Naive thymus-derived CD8-positive, alpha-beta T cell (primary cell): ENCODE results near the gene B4GALNT3. TPM values are rescaled to one million over a fixed set of nuclear protein-coding genes. Genes with fewer than 3 reads are reported as not detected.

Experiments
- ATAC-seq, 2 donors: fragments of 150-1000 bp; cut with Tn5 transposase in 1 of 2; sonication (Bioruptor Pico), chemical (Tn5 transposase) in 1 of 2; 1 replicate in 1 of 2; 2 replicates in 1 of 2; pipeline ENCODE4 v1.10.0; 2021; ENCODE audit warnings: mild to moderate bottlenecking in 2 of 2, moderate library complexity in 2 of 2
- POLR2A ChIA-PET: fragments of 350-600 bp; sonication (Branson Sonifier 250); formaldehyde crosslinking; loops from one replicate; lab custom pipeline; 2021; ENCODE audit warnings: antibody characterized with exemption; lab: Charles Lee
- DNase-seq, 10 donors: peaks; one replicate each; pipeline versions ENCODE4 v3.0.0 to v3.0.0-alpha.2; 2020 to 2022
- H3K27ac Mint-ChIP-seq, 10 donors: one replicate each; pipeline ENCODE4 v1.8.0; 2020 to 2022; ENCODE audit warnings: mild to moderate bottlenecking in 10 of 10, mixed read lengths in 10 of 10, moderate library complexity in 4 of 10, inconsistent platforms in 1 of 10
- H3K27me3 Mint-ChIP-seq, 5 donors: one replicate each; pipeline ENCODE4 v1.8.0; 2021 to 2022; ENCODE audit warnings: mixed read lengths in 5 of 5
- H3K36me3 Mint-ChIP-seq, 3 donors: one replicate each; pipeline ENCODE4 v1.8.0; 2020 to 2022; ENCODE audit warnings: mixed read lengths in 3 of 3, mild to moderate bottlenecking in 2 of 3, inconsistent platforms in 1 of 3
- H3K4me1 Mint-ChIP-seq, 4 donors: one replicate each; pipeline ENCODE4 v1.8.0; 2021 to 2022; ENCODE audit warnings: mixed read lengths in 4 of 4
- H3K4me3 Mint-ChIP-seq, 10 donors: one replicate each; pipeline ENCODE4 v1.8.0; 2020 to 2022; ENCODE audit warnings: mild to moderate bottlenecking in 10 of 10, mixed read lengths in 10 of 10, moderate library complexity in 6 of 10, inconsistent platforms in 1 of 10
- H3K9me3 Mint-ChIP-seq, 9 donors: one replicate each; pipeline ENCODE4 v1.8.0; 2020 to 2022; ENCODE audit warnings: mixed read lengths in 9 of 9, mild to moderate bottlenecking in 3 of 9, inconsistent platforms in 1 of 9, moderate library complexity in 1 of 9
- polyA plus RNA-seq, 3 donors: library from polyadenylated mRNA; unstranded; fragments of 300-500 nt; fragmentation: Illumina TruSeq; gene quantifications; one replicate each; pipeline ENCODE4 v1.2.3, GENCODE V29; 2021
- total RNA-seq, 8 experiments: library from RNA in 2 of 8; stranded (reverse) in 2 of 8; gene quantifications; one replicate each; pipeline ENCODE4 v1.2.3 and lab custom pipeline; 2021 to 2026

B4GALNT3 gene
- total and polyA plus RNA-seq, 5 experiments from 2014 or later = 0.14 to 1.8 (median 0.40) TPM

DNA sequence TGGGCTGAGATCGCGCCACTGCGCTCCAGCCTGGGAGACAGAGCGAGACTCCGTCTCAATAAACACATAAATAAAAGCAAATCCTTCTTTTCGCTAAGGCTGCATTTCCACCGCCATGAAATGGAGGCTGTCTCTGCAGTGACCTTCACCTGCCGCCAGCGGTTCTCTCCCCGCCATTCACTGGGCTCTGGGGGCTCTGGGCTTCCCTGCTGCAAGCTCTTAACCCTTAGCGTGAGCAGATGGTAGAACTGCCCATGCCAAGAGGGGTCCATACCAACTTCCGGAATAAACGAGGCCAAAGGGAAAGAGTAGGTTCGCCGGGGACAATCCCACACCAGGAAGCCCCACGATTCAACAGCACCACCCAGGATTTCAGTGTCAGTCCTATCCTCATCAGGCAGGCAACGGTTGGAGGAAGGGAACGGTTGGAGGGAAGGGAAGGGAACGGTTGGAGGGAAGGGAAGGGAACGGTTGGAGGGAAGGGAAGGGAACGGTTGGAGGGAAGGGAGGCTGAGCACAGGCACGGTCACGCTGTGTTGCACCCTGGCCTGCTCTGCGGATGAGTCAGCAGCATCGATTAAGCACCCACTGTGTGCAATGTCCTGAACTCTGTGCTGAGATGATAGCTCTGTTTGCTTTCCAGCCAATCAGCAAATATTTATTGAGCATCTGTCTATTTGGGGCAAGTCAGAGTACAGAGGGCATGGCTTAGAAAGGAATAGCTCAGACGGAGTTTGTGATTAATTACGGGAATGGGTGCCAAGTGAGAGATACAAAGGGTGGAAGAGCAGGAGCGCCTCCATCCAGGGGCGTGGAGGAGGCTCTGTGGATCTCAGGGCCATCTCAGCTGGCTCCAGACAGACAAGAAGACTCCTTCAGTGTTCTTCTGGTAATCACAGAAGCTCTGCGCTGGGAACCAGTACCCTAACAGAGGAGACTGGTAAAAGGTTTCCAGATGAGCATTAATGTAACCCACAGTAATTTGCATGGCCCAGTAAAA, 125.6 kb downstream of the B4GALNT3 start:
- DNase-seq (no peak), ATAC-seq (no peak)
- POLR2A ChIA-PET = no interaction called here
- peaks cover 0 to 5% (median 0%) of the 10 kb centered on the region in 5 donors for H3K27me3 Mint-ChIP-seq
- peaks cover 0 to 3% (median 0%) of the 10 kb centered on the region in 3 donors for H3K36me3 Mint-ChIP-seq
- peaks cover 0 to 7% (median 0%) of the 10 kb centered on the region in 4 donors for H3K4me1 Mint-ChIP-seq
- H3K4me3 Mint-ChIP-seq = no peak overlapping the region
- H3K9me3 Mint-ChIP-seq = peaks cover 0 to 3% (median 0%) of the 10 kb centered on the region in 9 donors
- no peak overlapping the region for H3K27ac Mint-ChIP-seq

GRCh38 chr12:586318-587071, 126.8 kb downstream of the B4GALNT3 start:
- peaks cover 0 to 5% (median 2%) of the 10 kb centered on the region in 4 donors for H3K4me1 Mint-ChIP-seq
- H3K27ac Mint-ChIP-seq = no peak overlapping the region
- POLR2A ChIA-PET = no interaction called here
- H3K4me3 Mint-ChIP-seq = no peak overlapping the region
- H3K9me3 Mint-ChIP-seq = peaks cover 0 to 3% (median 0%) of the 10 kb centered on the region in 9 donors
- ATAC-seq (no peak), DNase-seq (no peak)
- H3K36me3 Mint-ChIP-seq = peaks cover 0 to 3% (median 0%) of the 10 kb centered on the region in 3 donors
- no peaks in the 10 kb centered on the region for H3K27me3 Mint-ChIP-seq

DNA sequence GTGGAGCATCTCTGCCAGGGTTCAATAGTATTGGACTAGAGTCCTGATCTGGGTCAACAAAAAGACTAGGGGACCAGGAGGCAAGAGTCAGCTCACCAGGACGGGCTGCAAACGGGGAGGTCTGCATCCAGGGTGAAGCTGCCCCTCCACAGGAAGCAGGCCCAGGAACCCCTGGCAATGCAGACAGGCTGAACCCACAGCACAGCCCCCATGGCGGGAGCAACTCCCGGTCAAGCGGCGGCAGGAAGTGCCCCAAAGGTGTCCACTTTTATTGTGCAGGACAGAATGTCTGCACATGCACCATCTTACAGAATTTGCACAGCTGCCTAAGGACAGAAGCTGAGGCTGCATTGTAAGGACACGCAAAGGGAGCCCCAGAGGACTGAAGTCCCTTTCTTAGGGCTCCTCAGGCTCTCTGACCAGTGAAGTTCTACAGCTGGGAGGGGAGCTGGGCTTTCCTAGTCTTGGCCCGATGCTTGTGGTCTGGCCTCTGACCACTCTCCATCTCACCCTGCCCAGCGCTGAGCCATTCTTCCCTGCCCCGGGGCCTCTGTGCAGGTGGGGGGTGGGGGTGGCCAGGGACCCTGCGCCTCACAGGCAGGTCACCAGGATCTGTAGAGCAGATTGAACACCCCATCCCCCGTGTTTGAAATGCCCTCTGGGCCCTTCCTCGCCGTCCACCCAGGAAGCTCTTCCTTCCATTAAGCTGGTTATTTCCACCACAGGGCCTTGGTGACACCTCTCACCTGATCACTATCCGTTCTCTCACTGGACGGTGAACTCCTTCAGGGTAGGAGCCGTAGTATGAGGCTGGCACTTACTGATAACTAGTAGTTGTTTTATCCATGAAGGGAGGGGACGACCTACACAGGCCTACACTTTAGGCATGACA, 127.6 kb downstream of the B4GALNT3 start:
- ATAC-seq (no peak), DNase-seq (no peak)
- peak overlapping the region in 1 of 10 donors; percentile 58 for H3K27ac Mint-ChIP-seq
- POLR2A ChIA-PET = interaction anchor here (0.6 kb wide), 1 partner anchor 106 kb away, joined by 3 read pairs; no protein-coding TSS in a partner anchor
- H3K27me3 Mint-ChIP-seq = no peaks in the 10 kb centered on the region
- peaks cover 0 to 10% (median 2%) of the 10 kb centered on the region in 4 donors for H3K4me1 Mint-ChIP-seq
- H3K4me3 Mint-ChIP-seq = no peak overlapping the region
- peaks cover 0 to 3% (median 0%) of the 10 kb centered on the region in 3 donors for H3K36me3 Mint-ChIP-seq
- peaks cover 0 to 3% (median 0%) of the 10 kb centered on the region in 9 donors for H3K9me3 Mint-ChIP-seq

DNA sequence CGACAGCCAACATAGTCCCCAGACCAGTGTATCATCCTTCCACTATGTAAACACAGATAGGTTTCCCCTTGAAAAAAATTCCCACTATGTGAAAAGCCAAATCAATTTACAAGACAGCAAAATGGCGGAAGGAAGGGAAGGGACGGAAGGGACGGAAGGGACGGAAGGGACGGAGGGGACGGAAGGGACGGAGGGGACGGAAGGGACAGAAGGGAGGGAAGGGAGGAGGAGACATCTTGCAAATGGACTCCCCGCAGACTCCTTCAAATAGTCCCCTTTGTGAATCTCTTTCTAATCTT, 128.2 kb downstream of the B4GALNT3 start:
- H3K4me1 Mint-ChIP-seq = peaks cover 0 to 11% (median 2%) of the 10 kb centered on the region in 4 donors
- POLR2A ChIA-PET = no interaction called here
- peaks cover 0 to 3% (median 0%) of the 10 kb centered on the region in 9 donors for H3K9me3 Mint-ChIP-seq
- H3K4me3 Mint-ChIP-seq = no peak overlapping the region
- H3K36me3 Mint-ChIP-seq = peaks cover 0 to 3% (median 0%) of the 10 kb centered on the region in 3 donors
- no peak for ATAC-seq
- no peaks in the 10 kb centered on the region for H3K27me3 Mint-ChIP-seq
- no peak for DNase-seq
- no peak overlapping the region for H3K27ac Mint-ChIP-seq

DNA sequence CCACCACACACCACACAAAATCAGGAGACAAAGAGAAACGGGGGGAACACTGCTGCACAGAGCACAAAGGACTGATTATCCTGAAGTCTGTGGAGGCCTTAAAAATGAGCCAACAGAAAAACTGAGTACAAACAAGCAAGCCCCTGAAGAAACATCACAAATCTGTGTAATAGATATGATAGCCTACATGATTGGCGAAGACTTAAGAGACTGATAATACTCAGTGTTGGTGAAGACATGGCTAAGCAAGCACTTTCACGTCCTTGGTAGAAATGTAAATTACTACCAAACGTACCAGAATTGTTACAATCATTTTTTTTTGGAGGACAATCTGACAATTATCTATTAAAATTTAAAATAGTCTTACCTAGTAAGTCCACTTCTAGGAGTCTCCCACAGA, 128.9 kb downstream of the B4GALNT3 start:
- no peak for DNase-seq
- Mint-ChIP-seq H3K9me3 (peaks cover 0 to 3% (median 0%) of the 10 kb centered on the region in 9 donors), H3K27ac (no peak overlapping the region), H3K4me3 (no peak overlapping the region), H3K36me3 (peaks cover 0 to 3% (median 0%) of the 10 kb centered on the region in 3 donors), H3K4me1 (peaks cover 0 to 17% (median 2%) of the 10 kb centered on the region in 4 donors), H3K27me3 (no peaks in the 10 kb centered on the region)
- POLR2A ChIA-PET = no interaction called here
- ATAC-seq = no peak

DNA sequence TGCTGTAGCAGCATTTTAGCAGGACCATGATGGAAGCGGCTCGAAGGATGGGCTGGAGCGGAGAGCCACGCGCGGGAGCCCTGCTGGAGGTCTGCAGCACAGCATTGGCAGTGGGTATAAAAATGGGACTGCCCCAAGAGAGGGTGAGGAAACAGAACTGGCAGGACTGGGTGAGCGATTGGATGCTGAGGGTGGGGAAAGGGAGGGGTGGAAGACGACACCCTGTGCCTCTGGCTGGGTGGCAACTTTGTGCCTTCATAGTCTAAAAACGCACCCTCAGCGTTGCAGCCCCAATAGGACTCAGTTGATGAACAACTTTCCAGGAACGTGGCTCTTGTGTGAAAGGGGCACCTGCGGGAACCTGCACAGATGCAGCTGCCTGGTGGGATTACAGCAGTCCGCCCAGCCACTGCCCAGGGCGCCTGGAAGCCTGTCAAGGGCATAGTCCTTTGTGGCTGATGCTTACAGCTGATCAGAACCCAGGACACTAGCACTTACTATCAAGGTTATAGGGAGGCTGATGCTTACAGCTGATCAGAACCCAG, 130.5 kb downstream of the B4GALNT3 start:
- ATAC-seq (no peak), DNase-seq (no peak)
- Mint-ChIP-seq H3K27ac (no peak overlapping the region), H3K36me3 (peaks cover 0 to 3% (median 0%) of the 10 kb centered on the region in 3 donors), H3K9me3 (peaks cover 0 to 3% (median 0%) of the 10 kb centered on the region in 9 donors), H3K4me1 (peaks cover 0 to 17% (median 2%) of the 10 kb centered on the region in 4 donors), H3K27me3 (no peaks in the 10 kb centered on the region), H3K4me3 (no peak overlapping the region)
- POLR2A ChIA-PET = no interaction called here

DNA sequence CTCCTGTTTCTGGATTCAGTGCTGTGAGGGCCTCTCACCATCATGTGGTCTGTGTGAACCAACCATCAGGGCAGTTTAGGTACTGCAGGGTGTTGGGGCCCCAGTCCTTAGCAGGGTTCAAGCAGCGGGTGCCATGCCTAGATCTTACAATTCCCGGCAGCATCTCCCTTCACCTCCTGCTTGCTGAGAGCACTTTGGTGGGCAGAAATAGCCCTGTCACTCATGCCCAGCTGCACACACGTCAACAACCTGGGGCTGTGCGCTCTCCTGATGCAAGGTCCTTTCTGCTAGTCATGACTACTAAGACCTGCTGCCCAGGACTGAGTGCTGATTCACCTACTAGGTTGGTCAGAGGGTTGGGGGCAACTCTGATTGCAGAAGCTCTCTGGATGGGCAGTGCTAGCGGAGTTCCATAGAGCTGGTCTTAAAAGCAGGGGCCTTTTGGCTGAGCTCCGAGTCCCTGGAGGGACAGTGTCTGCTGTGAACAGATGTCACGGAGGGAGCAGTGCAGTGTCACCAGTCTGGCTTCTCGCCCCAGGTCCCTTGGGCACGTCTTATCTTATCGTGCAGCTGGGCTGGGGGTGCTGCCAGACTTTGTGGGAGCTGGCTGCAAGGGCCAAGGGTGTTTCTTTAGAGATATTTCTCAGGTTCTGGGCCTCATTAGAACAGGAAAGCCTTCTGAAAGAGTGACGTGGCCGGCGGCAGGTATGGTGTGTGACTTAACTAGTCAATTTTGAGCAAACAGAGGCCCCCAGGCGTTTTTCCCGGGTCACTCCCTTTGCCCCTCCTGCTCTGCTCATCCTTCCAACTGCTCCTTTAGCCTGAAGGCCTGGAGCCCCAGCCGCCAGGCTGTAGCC, 131.7 kb downstream of the B4GALNT3 start:
- Mint-ChIP-seq H3K9me3 (peaks cover 0 to 3% (median 0%) of the 10 kb centered on the region in 9 donors), H3K27me3 (no peaks in the 10 kb centered on the region), H3K4me3 (no peak overlapping the region), H3K36me3 (peaks cover 0 to 3% (median 0%) of the 10 kb centered on the region in 3 donors), H3K4me1 (peaks cover 0 to 17% (median 2%) of the 10 kb centered on the region in 4 donors), H3K27ac (no peak overlapping the region)
- ATAC-seq = peak in 1 of 2 donors; percentile 39
- no peak for DNase-seq
- POLR2A ChIA-PET = no interaction called here

GRCh38 chr12:592024-592505, 132.3 kb downstream of the B4GALNT3 start:
- H3K36me3 Mint-ChIP-seq = peaks cover 0 to 3% (median 0%) of the 10 kb centered on the region in 3 donors
- H3K27ac Mint-ChIP-seq = no peak overlapping the region
- H3K27me3 Mint-ChIP-seq = no peaks in the 10 kb centered on the region
- ATAC-seq (no peak), DNase-seq (no peak)
- peaks cover 0 to 3% (median 0%) of the 10 kb centered on the region in 9 donors for H3K9me3 Mint-ChIP-seq
- POLR2A ChIA-PET = no interaction called here
- H3K4me1 Mint-ChIP-seq = peaks cover 0 to 17% (median under 1%) of the 10 kb centered on the region in 4 donors
- H3K4me3 Mint-ChIP-seq = no peak overlapping the region

DNA sequence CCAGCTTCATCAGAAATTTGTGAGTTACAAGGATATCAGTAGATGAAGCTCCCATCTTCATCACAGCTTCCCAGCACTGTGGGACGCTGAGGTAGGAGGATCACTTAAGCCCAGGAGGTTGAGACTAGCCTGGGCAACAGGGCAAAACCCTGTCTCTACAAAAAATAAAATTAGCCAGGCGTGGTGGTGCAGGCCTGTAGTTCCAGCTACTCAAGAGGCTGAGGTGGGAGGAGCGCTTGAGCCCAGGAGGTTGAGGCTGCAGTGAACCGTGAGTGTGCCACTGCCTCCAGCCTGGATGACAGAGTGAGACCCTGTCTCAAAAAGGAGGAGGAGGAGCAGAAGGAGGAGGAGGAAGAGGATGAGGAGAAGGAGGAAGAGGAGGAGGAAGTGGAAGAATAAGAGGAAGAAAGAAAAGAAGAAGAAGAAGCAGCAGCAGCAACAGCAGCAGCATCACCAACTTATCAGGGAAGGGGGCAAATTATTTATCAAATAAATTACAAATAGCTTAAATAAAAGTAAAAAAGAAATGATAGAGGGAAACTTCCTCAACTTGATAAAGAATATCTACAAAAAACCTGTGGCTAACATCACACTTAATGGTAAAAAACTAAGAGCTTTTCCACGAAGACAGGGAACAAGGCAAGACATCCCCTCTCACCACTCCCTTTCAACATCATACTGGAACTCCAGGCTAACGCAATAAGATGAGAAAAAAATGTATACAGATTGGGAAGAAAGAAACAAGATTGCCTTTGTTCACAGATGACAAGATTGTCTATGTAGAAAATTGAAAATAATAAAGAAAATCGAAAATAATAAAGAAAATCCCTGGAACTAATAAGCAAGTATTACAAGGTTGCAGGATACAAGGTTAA, 133.9 kb downstream of the B4GALNT3 start:
- no peaks in the 10 kb centered on the region for H3K27me3 Mint-ChIP-seq
- no peaks in the 10 kb centered on the region for H3K36me3 Mint-ChIP-seq
- ATAC-seq (no peak), DNase-seq (no peak)
- H3K4me1 Mint-ChIP-seq = peaks cover 0 to 17% (median 3%) of the 10 kb centered on the region in 4 donors
- POLR2A ChIA-PET = no interaction called here
- H3K4me3 Mint-ChIP-seq = no peak overlapping the region
- H3K9me3 Mint-ChIP-seq = peaks cover 0 to 1% (median 0%) of the 10 kb centered on the region in 9 donors
- H3K27ac Mint-ChIP-seq = no peak overlapping the region

- no peak overlapping the region for H3K4me3 Mint-ChIP-seq
- peaks cover 0 to 5% (median 3%) of the 10 kb centered on the region in 4 donors for H3K4me1 Mint-ChIP-seq
- H3K27ac Mint-ChIP-seq = peak overlapping the region in 1 of 10 donors; percentile 46
- H3K27me3 Mint-ChIP-seq = no peaks in the 10 kb centered on the region
- no peaks in the 10 kb centered on the region for H3K36me3 Mint-ChIP-seq
- DNase-seq (no peak), ATAC-seq (no peak)
- POLR2A ChIA-PET = interaction anchor here (0.5 kb wide), 1 partner anchor 193 kb away, joined by 4 read pairs; no protein-coding TSS in a partner anchor
- H3K9me3 Mint-ChIP-seq = no peaks in the 10 kb centered on the region
Measured at GRCh38 chr12:597926-598568, 138.3 kb downstream of the B4GALNT3 start.
